WERI-Rb-1 (cell line): Measurements from ENCODE around the gene C11orf21.

Source experiments
- DNase-seq: peaks from one replicate; pipeline ENCODE4 v3.0.0-alpha.2; 2020
- H3K27ac ChIP-seq: fragments of 250-450 bp; sonication (Bioruptor Pico); 2 replicates; pipeline ENCODE4 v1.5.1; 2020; ENCODE audit warnings: mild to moderate bottlenecking, moderate library complexity
- H3K27me3 ChIP-seq: fragments of 250-450 bp; sonication (Bioruptor Pico); 2 replicates; pipeline ENCODE4 v1.5.1; 2021; ENCODE audit warnings: mild to moderate bottlenecking, low read depth, moderate library complexity; ENCODE audit not compliant: insufficient read depth, severe bottlenecking
- H3K36me3 ChIP-seq: fragments of 250-450 bp; sonication (Bioruptor Pico); 2 replicates; pipeline ENCODE4 v1.5.1; 2020; ENCODE audit warnings: mild to moderate bottlenecking, moderate library complexity
- H3K4me3 ChIP-seq: 2 replicates; pipeline ENCODE4 v1.5.1; 2011; ENCODE audit warnings: low read depth, mild to moderate bottlenecking, control low read depth, low read length
- H3K9me3 ChIP-seq: fragments of 250-450 bp; sonication (Bioruptor Pico); 2 replicates; pipeline ENCODE4 v1.5.1; 2021; ENCODE audit warnings: mild to moderate bottlenecking, moderate library complexity; ENCODE audit not compliant: severe bottlenecking
- CTCF ChIP-seq: IDR thresholded peaks from 2 replicates; pipeline ENCODE4 v1.5.1; 2011; ENCODE audit warnings: low read depth, mild to moderate bottlenecking, control low read depth, inconsistent platforms, low read length

The C11orf21 gene

GRCh38 chr11:2267306-2267850 lies 34.3 kb downstream of the C11orf21 start:
- Histone ChIP-seq H3K36me3 (no peaks in the 10 kb centered on the region), H3K27me3 (peaks cover 69% of the 10 kb centered on the region), H3K9me3 (peaks cover 4% of the 10 kb centered on the region), H3K4me3 (no peak overlapping the region), H3K27ac (no peak overlapping the region)
- TF ChIP-seq CTCF = no peak
- DNase-seq = no peak

- Histone ChIP-seq H3K27ac (no peak overlapping the region), H3K4me3 (no peak overlapping the region), H3K36me3 (no peaks in the 10 kb centered on the region), H3K9me3 (peaks cover 4% of the 10 kb centered on the region), H3K27me3 (peaks cover 69% of the 10 kb centered on the region)
- TF ChIP-seq CTCF = no peak
- no peak for DNase-seq
Observed at GRCh38 chr11:2266586-2267305, 35.0 kb downstream of the C11orf21 start.

- peak; percentile 3 for DNase-seq
- Histone ChIP-seq H3K27me3 (peaks cover 66% of the 10 kb centered on the region), H3K4me3 (no peak overlapping the region), H3K9me3 (peaks cover 4% of the 10 kb centered on the region), H3K36me3 (no peaks in the 10 kb centered on the region), H3K27ac (no peak overlapping the region)
- no peak for TF ChIP-seq CTCF
Observed at GRCh38 chr11:2265854-2266585, 35.7 kb downstream of the C11orf21 start.

- DNase-seq = no peak
- Histone ChIP-seq H3K4me3 (no peak overlapping the region), H3K27me3 (peaks cover 61% of the 10 kb centered on the region), H3K27ac (no peak overlapping the region), H3K9me3 (no peaks in the 10 kb centered on the region), H3K36me3 (no peaks in the 10 kb centered on the region)
- no peak for TF ChIP-seq CTCF
Observed at GRCh38 chr11:2265396-2265795, 36.3 kb downstream of the C11orf21 start.

GRCh38 chr11:2264366-2265053 lies 37.2 kb downstream of the C11orf21 start:
- H3K27ac ChIP-seq = no peak overlapping the region
- no peaks in the 10 kb centered on the region for H3K36me3 ChIP-seq
- peaks cover 53% of the 10 kb centered on the region for H3K27me3 ChIP-seq
- TF ChIP-seq CTCF = no peak
- no peak for DNase-seq
- no peak overlapping the region for H3K4me3 ChIP-seq
- no peaks in the 10 kb centered on the region for H3K9me3 ChIP-seq
